WTC11 (cell line): ENCODE measurements around the gene TELO2. TPM values are rescaled to one million over a fixed set of nuclear protein-coding genes. Genes with fewer than 3 reads are reported as not detected.

ENCODE experiments used
- ATAC-seq: fragments of 200-7000 bp; cut with Tn5 transposase; 2 replicates; pipeline ENCODE4 v1.10.0; 2021; ENCODE audit warnings: mild to moderate bottlenecking, moderate library complexity
- CTCF ChIA-PET: fragments of 300-600 bp; sonication (Branson Sonifier 250); formaldehyde crosslinking; loops from one replicate; lab custom pipeline; 2021; ENCODE audit warnings: antibody characterized with exemption; lab: Charles Lee
- POLR2A ChIA-PET: fragments of 350-600 bp; sonication (Branson Sonifier 250); formaldehyde crosslinking; loops from one replicate; lab custom pipeline; 2021; ENCODE audit warnings: antibody characterized with exemption; lab: Charles Lee
- DNase-seq: peaks from one replicate; pipeline ENCODE4 v3.0.0; 2021; ENCODE audit warnings: low spot score
- H3K27ac Mint-ChIP-seq: 2 replicates; pipeline ENCODE4 v1.8.0; 2021; ENCODE audit warnings: mixed read lengths
- H3K27me3 Mint-ChIP-seq: 2 replicates; pipeline ENCODE4 v1.8.0; 2021; ENCODE audit warnings: low read depth, mild to moderate bottlenecking, moderate library complexity, mixed read lengths
- H3K36me3 Mint-ChIP-seq: 2 replicates; pipeline ENCODE4 v1.8.0; 2021; ENCODE audit warnings: mixed read lengths
- H3K4me1 Mint-ChIP-seq: 2 replicates; pipeline ENCODE4 v1.8.0; 2022; ENCODE audit warnings: mixed read lengths
- H3K4me3 Mint-ChIP-seq: 2 replicates; pipeline ENCODE4 v1.8.0; 2021; ENCODE audit warnings: mild to moderate bottlenecking, moderate library complexity, mixed read lengths
- H3K9me3 Mint-ChIP-seq: 2 replicates; pipeline ENCODE4 v1.8.0; 2021; ENCODE audit warnings: mixed read lengths
- CBFB ChIP-seq: sonication (generic); formaldehyde crosslinking; IDR thresholded peaks from 2 replicates; pipeline ENCODE4 v1.8.1; 2022; ENCODE audit warnings: mild to moderate bottlenecking, low read depth, missing genetic modification reagents
- CREB1 ChIP-seq: sonication (generic); formaldehyde crosslinking; IDR thresholded peaks from 2 replicates; pipeline ENCODE4 v1.8.0; 2023; ENCODE audit warnings: mild to moderate bottlenecking, missing genetic modification reagents
- CTCF ChIP-seq: fragments of 200-600 bp; IDR thresholded peaks from 2 replicates; pipeline ENCODE4 v1.8.0; 2022; ENCODE audit warnings: antibody characterized with exemption
- E2F5 ChIP-seq: sonication (generic); formaldehyde crosslinking; IDR thresholded peaks from 2 replicates; pipeline ENCODE4 v1.8.1; 2022; ENCODE audit warnings: mild to moderate bottlenecking, moderate library complexity, missing genetic modification reagents
- ERG ChIP-seq: fragments of 250-450 bp; sonication (Bioruptor Pico); IDR thresholded peaks from 2 replicates; pipeline ENCODE4 v1.8.0; 2021; ENCODE audit warnings: mild to moderate bottlenecking
- ESRRA ChIP-seq: sonication (generic); formaldehyde crosslinking; IDR thresholded peaks from 2 replicates; pipeline ENCODE4 v1.8.1; 2022; ENCODE audit warnings: mild to moderate bottlenecking, missing genetic modification reagents, borderline replicate concordance
- MYBL2 ChIP-seq: sonication (generic); formaldehyde crosslinking; IDR thresholded peaks from 2 replicates; pipeline ENCODE4 v1.8.1; 2023; ENCODE audit warnings: mild to moderate bottlenecking, moderate library complexity, missing genetic modification reagents
- NFATC4 ChIP-seq: fragments of 250-450 bp; sonication (Bioruptor Pico); IDR thresholded peaks from 2 replicates; pipeline ENCODE4 v1.9.0; 2021; ENCODE audit warnings: mild to moderate bottlenecking
- NFE2L1 ChIP-seq: sonication (generic); formaldehyde crosslinking; IDR thresholded peaks from 2 replicates; pipeline ENCODE4 v1.8.1; 2023; ENCODE audit warnings: missing genetic modification reagents
- RORB ChIP-seq: fragments of 250-450 bp; sonication (Bioruptor Pico); IDR thresholded peaks from 2 replicates; pipeline ENCODE4 v1.9.0; 2021; ENCODE audit warnings: mild to moderate bottlenecking
- SMAD4 ChIP-seq: sonication (generic); formaldehyde crosslinking; IDR thresholded peaks from 2 replicates; pipeline ENCODE4 v1.8.0; 2022; ENCODE audit warnings: mild to moderate bottlenecking, missing genetic modification reagents
- SOX15 ChIP-seq: fragments of 250-450 bp; sonication (Bioruptor Pico); IDR thresholded peaks from 2 replicates; pipeline ENCODE4 v1.9.0; 2021; ENCODE audit warnings: mild to moderate bottlenecking
- TCF7 ChIP-seq: sonication (generic); formaldehyde crosslinking; IDR thresholded peaks from 2 replicates; pipeline ENCODE4 v1.8.0; 2022; ENCODE audit warnings: mild to moderate bottlenecking, low read depth, missing genetic modification reagents, moderate library complexity
- TEAD4 ChIP-seq: sonication (generic); formaldehyde crosslinking; IDR thresholded peaks from 2 replicates; pipeline ENCODE4 v1.8.0; 2022; ENCODE audit warnings: mild to moderate bottlenecking, missing genetic modification reagents
- TP53 ChIP-seq: sonication (generic); formaldehyde crosslinking; IDR thresholded peaks from 2 replicates; pipeline ENCODE4 v1.8.1; 2023; ENCODE audit warnings: mild to moderate bottlenecking, missing genetic modification reagents
- ZBTB21 ChIP-seq: sonication (generic); formaldehyde crosslinking; IDR thresholded peaks from 2 replicates; pipeline ENCODE4 v1.8.1; 2023; ENCODE audit warnings: mild to moderate bottlenecking, missing genetic modification reagents, borderline replicate concordance
- ZNF396 ChIP-seq: fragments of 250-450 bp; sonication (Bioruptor Pico); IDR thresholded peaks from 2 replicates; pipeline ENCODE4 v1.8.0; 2021; ENCODE audit warnings: mild to moderate bottlenecking, moderate library complexity, borderline replicate concordance
- ZNF423 ChIP-seq: fragments of 250-450 bp; sonication (Bioruptor Pico); IDR thresholded peaks from 2 replicates; pipeline ENCODE4 v2.1.2; 2022; ENCODE audit warnings: mild to moderate bottlenecking, moderate library complexity
- ZNF425 ChIP-seq: fragments of 250-450 bp; sonication (Bioruptor Pico); conservative IDR thresholded peaks from 2 replicates; pipeline ENCODE4 v1.9.0; 2021; ENCODE audit warnings: mild to moderate bottlenecking
- total RNA-seq: library from RNA; stranded (reverse); gene quantifications from 3 replicates; pipeline ENCODE4 v1.2.3, GENCODE V29; 2021
- TF ChIP-seq, protein P1 (sequence below): sonication (generic); formaldehyde crosslinking; IDR thresholded peaks from 2 replicates; pipeline ENCODE4 v1.8.0; 2023; ENCODE audit warnings: missing genetic modification reagents, mild to moderate bottlenecking, borderline replicate concordance
- TF ChIP-seq, protein P2 (sequence below): sonication (generic); formaldehyde crosslinking; IDR thresholded peaks from 2 replicates; pipeline ENCODE4 v1.8.1; 2023; ENCODE audit warnings: mild to moderate bottlenecking, missing genetic modification reagents
- TF ChIP-seq, protein P3 (sequence below): sonication (generic); formaldehyde crosslinking; IDR thresholded peaks from 2 replicates; pipeline ENCODE4 v1.8.0; 2022; ENCODE audit warnings: mild to moderate bottlenecking, missing genetic modification reagents

Gene TELO2
- total RNA-seq, 1 experiment from 2014 or later: 86.7 TPM

- H3K36me3 Mint-ChIP-seq: peaks cover 6% of the 10 kb centered on the region; the same call in 1 of the 2 replicates
Measured at GRCh38 chr16:1449201-1449788, 43.9 kb upstream of the TELO2 start.

GRCh38 chr16:1450218-1450617 lies 42.9 kb upstream of the TELO2 start:
- DNase-seq (peak; percentile 72), ATAC-seq (peak; percentile 65)
- POLR2A ChIA-PET: no interaction called here
- CTCF ChIA-PET: no interaction called here
- Mint-ChIP-seq H3K27me3 (no peaks in the 10 kb centered on the region), H3K9me3 (no peaks in the 10 kb centered on the region), H3K27ac (no peak overlapping the region), H3K4me3 (no peak overlapping the region), H3K36me3 (peaks cover 6% of the 10 kb centered on the region; the same call in 1 of the 2 replicates), H3K4me1 (no peaks in the 10 kb centered on the region)
- TF ChIP-seq ZBTB21 (CRISPR knock-in tag) (no peak), CTCF (no peak), SMAD4 (no peak), ZNF396 (CRISPR knock-in tag) (no peak), TP53 (CRISPR knock-in tag) (no peak), TEAD4 (CRISPR knock-in tag) (no peak), ESRRA (CRISPR knock-in tag) (no peak), NFATC4 (CRISPR knock-in tag) (no peak), TCF7 (no peak), RORB (CRISPR knock-in tag) (no peak), SOX15 (CRISPR knock-in tag) (no peak), CBFB (CRISPR knock-in tag) (no peak), CREB1 (CRISPR knock-in tag) (no peak), ZNF423 (no peak), ZNF425 (CRISPR knock-in tag) (no peak), ERG (CRISPR knock-in tag) (no peak)
- TF ChIP-seq, protein P1, sequence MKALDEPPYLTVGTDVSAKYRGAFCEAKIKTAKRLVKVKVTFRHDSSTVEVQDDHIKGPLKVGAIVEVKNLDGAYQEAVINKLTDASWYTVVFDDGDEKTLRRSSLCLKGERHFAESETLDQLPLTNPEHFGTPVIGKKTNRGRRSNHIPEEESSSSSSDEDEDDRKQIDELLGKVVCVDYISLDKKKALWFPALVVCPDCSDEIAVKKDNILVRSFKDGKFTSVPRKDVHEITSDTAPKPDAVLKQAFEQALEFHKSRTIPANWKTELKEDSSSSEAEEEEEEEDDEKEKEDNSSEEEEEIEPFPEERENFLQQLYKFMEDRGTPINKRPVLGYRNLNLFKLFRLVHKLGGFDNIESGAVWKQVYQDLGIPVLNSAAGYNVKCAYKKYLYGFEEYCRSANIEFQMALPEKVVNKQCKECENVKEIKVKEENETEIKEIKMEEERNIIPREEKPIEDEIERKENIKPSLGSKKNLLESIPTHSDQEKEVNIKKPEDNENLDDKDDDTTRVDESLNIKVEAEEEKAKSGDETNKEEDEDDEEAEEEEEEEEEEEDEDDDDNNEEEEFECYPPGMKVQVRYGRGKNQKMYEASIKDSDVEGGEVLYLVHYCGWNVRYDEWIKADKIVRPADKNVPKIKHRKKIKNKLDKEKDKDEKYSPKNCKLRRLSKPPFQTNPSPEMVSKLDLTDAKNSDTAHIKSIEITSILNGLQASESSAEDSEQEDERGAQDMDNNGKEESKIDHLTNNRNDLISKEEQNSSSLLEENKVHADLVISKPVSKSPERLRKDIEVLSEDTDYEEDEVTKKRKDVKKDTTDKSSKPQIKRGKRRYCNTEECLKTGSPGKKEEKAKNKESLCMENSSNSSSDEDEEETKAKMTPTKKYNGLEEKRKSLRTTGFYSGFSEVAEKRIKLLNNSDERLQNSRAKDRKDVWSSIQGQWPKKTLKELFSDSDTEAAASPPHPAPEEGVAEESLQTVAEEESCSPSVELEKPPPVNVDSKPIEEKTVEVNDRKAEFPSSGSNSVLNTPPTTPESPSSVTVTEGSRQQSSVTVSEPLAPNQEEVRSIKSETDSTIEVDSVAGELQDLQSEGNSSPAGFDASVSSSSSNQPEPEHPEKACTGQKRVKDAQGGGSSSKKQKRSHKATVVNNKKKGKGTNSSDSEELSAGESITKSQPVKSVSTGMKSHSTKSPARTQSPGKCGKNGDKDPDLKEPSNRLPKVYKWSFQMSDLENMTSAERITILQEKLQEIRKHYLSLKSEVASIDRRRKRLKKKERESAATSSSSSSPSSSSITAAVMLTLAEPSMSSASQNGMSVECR: no peak
- TF ChIP-seq, protein P2, sequence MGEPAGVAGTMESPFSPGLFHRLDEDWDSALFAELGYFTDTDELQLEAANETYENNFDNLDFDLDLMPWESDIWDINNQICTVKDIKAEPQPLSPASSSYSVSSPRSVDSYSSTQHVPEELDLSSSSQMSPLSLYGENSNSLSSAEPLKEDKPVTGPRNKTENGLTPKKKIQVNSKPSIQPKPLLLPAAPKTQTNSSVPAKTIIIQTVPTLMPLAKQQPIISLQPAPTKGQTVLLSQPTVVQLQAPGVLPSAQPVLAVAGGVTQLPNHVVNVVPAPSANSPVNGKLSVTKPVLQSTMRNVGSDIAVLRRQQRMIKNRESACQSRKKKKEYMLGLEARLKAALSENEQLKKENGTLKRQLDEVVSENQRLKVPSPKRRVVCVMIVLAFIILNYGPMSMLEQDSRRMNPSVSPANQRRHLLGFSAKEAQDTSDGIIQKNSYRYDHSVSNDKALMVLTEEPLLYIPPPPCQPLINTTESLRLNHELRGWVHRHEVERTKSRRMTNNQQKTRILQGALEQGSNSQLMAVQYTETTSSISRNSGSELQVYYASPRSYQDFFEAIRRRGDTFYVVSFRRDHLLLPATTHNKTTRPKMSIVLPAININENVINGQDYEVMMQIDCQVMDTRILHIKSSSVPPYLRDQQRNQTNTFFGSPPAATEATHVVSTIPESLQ (CRISPR knock-in tag): no peak
- TF ChIP-seq, protein P3, sequence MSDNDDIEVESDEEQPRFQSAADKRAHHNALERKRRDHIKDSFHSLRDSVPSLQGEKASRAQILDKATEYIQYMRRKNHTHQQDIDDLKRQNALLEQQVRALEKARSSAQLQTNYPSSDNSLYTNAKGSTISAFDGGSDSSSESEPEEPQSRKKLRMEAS (CRISPR knock-in tag): no peak

More at GRCh38 chr16:1449201-1449788, 43.9 kb upstream of the TELO2 start:
- CTCF ChIA-PET: no interaction called here
- Mint-ChIP-seq H3K4me3 (no peak overlapping the region), H3K27me3 (no peaks in the 10 kb centered on the region), H3K27ac (no peak overlapping the region), H3K4me1 (no peaks in the 10 kb centered on the region), H3K9me3 (no peaks in the 10 kb centered on the region)
- ATAC-seq (no peak), DNase-seq (no peak)
- TF ChIP-seq MYBL2 (CRISPR knock-in tag): no peak
- TF ChIP-seq E2F5 (CRISPR knock-in tag): no peak
- no peak for TF ChIP-seq NFE2L1 (CRISPR knock-in tag)
- POLR2A ChIA-PET: no interaction called here
